Stomach (tissue), 9 donors: ENCODE results near the gene EZH2. TPM values are rescaled to one million over a fixed set of nuclear protein-coding genes. Genes with fewer than 3 reads are reported as not detected.

Experiments used
- DNase-seq, 2 donors: peaks; one replicate each; pipeline versions ENCODE4 v3.0.0 to v3.0.0-alpha.2; 2013 to 2019
- H3K27ac ChIP-seq, 5 donors: fragments of 200-600 bp in 4 of 5; sonication (generic) in 4 of 5; one replicate each; pipeline ENCODE4 v1.5.1; 2013 to 2019; ENCODE audit warnings: mild to moderate bottlenecking in 1 of 5, moderate library complexity in 1 of 5
- H3K27me3 ChIP-seq, 3 donors: fragments of 200-600 bp; sonication (generic); one replicate each; pipeline ENCODE4 v1.5.1; 2017 to 2019; ENCODE audit warnings: mixed run types in 1 of 3
- H3K36me3 ChIP-seq, 4 donors: fragments of 200-600 bp; sonication (generic); 1 replicate in 3 of 4; 2 replicates in 1 of 4; pipeline ENCODE4 v1.5.1; 2016 to 2019
- H3K4me1 ChIP-seq, 4 donors: fragments of 200-600 bp; sonication (generic); one replicate each; pipeline ENCODE4 v1.5.1; 2016 to 2019
- H3K4me3 ChIP-seq, 4 donors: fragments of 200-600 bp; sonication (generic) in 3 of 4; one replicate each; pipeline ENCODE4 v1.5.1; 2016 to 2019; ENCODE audit warnings: mild to moderate bottlenecking in 1 of 4
- H3K9me3 ChIP-seq, 4 donors: fragments of 200-600 bp; sonication (generic); one replicate each; pipeline ENCODE4 v1.5.1; 2016 to 2019
- CTCF ChIP-seq, 7 experiments: fragments of 450-650 bp in 4 of 7; fragments of 200-600 bp in 3 of 7; sonication (generic) in 3 of 7; IDR thresholded peaks; one replicate each; pipeline ENCODE4 v1.5.1; 2016 to 2019; ENCODE audit warnings: antibody characterized with exemption in 7 of 7, control low read depth in 2 of 7, mild to moderate bottlenecking in 1 of 7
- EP300 ChIP-seq: sonication (generic); formaldehyde crosslinking; IDR thresholded peaks from one replicate; pipeline ENCODE4 v1.6.1; 2017; ENCODE audit warnings: antibody characterized with exemption
- POLR2A ChIP-seq, 4 donors: fragments of 450-650 bp; IDR thresholded peaks; one replicate each; pipeline ENCODE4 v1.6.1; 2016; ENCODE audit warnings: antibody characterized with exemption in 4 of 4, control low read depth in 2 of 4, mild to moderate bottlenecking in 1 of 4, moderate library complexity in 1 of 4
- POLR2AphosphoS5 ChIP-seq, 3 donors: sonication (generic); formaldehyde crosslinking; IDR thresholded peaks; one replicate each; pipeline ENCODE4 v1.6.1; 2016; ENCODE audit warnings: antibody characterized with exemption in 3 of 3
- WGBS, 5 donors: extraction: QIAGEN DNeasy Blood & Tissue Kit in 3 of 5; methylation state at CpG; one replicate each; pipeline versions ENCODE4 v1.1.5 to v1.1.7; 2013 to 2018; 5-methylcytosine and 5-hydroxymethylcytosine counted together
- intact Hi-C: fragments of 100-400 bp; cut with DNase I; formaldehyde crosslinking; loops from one replicate; pipeline ENCODE4 v1.15.1; 2023; ENCODE audit warnings: low total_unique reads
- polyA plus RNA-seq, 3 donors: library from polyadenylated mRNA; stranded (reverse); fragments of 200-250 nt; gene quantifications; one replicate each; pipeline ENCODE4 v1.2.3, GENCODE V29; 2013
- total RNA-seq, 5 donors: library from RNA; depleted of rRNA; stranded (reverse); fragments of >200 nt; gene quantifications; one replicate each; pipeline versions ENCODE4 v1.1.0 to v1.2.3, GENCODE V29; 2014 to 2016
- donor health status: healthy with polysubstance abuse.
- donor health status: Bipolar disorder and iron deficiency.
- donor health status: healthy.

The EZH2 gene
- total and polyA plus RNA-seq, 8 donors = under 0.01 to 12.9 (median 4.6) TPM

- H3K36me3 ChIP-seq = peaks cover 53 to 100% (median 99%) of the 10 kb centered on the region in 4 donors
- no peaks in the 10 kb centered on the region for H3K9me3 ChIP-seq
Measured at GRCh38 chr7:148794476-148794875, 89.6 kb downstream of the EZH2 start.

GRCh38 chr7:148793590-148793989 is 90.5 kb downstream of the EZH2 start:
- H3K27ac ChIP-seq = no peak overlapping the region
- WGBS, 5 donors = 96 to 100% (median 100%) methylated on average over 1 of the region's 1 CpG
- TF ChIP-seq EP300 (no peak), POLR2A (IDR thresholded peaks at IDR 0.05) (no peak), CTCF (IDR thresholded peaks at IDR 0.05) (no peak), POLR2AphosphoS5 (IDR thresholded peaks at IDR 0.05) (no peak)
- H3K4me3 ChIP-seq = no peak overlapping the region
- DNase-seq = no peak
- H3K4me1 ChIP-seq = no peaks in the 10 kb centered on the region
- intact Hi-C loops = no loop called here
- H3K36me3 ChIP-seq = peaks cover 53 to 100% (median 99%) of the 10 kb centered on the region in 4 donors
- H3K27me3 ChIP-seq = no peaks in the 10 kb centered on the region
- no peaks in the 10 kb centered on the region for H3K9me3 ChIP-seq

More at GRCh38 chr7:148794476-148794875, 89.6 kb downstream of the EZH2 start:
- no peak for TF ChIP-seq POLR2AphosphoS5 (IDR thresholded peaks at IDR 0.05)
- no peak for TF ChIP-seq EP300
- TF ChIP-seq POLR2A (IDR thresholded peaks at IDR 0.05) = no peak
- TF ChIP-seq CTCF (IDR thresholded peaks at IDR 0.05) = no peak
- intact Hi-C loops = no loop called here
- Histone ChIP-seq H3K27ac (no peak overlapping the region), H3K4me3 (no peak overlapping the region), H3K27me3 (no peaks in the 10 kb centered on the region), H3K4me1 (no peaks in the 10 kb centered on the region)
- DNase-seq = no peak
- WGBS, 5 donors = 97 to 99% (median 99%) methylated on average over 3 of the region's 3 CpGs

GRCh38 chr7:148791546-148791945 is 92.5 kb downstream of the EZH2 start:
- no peak for TF ChIP-seq EP300
- no peak for TF ChIP-seq POLR2AphosphoS5 (IDR thresholded peaks at IDR 0.05)
- no peak for TF ChIP-seq CTCF (IDR thresholded peaks at IDR 0.05)
- TF ChIP-seq POLR2A (IDR thresholded peaks at IDR 0.05) = no peak
- no peak overlapping the region for H3K4me3 ChIP-seq
- no peaks in the 10 kb centered on the region for H3K4me1 ChIP-seq
- intact Hi-C loops = no loop called here
- peaks cover 53 to 100% (median 100%) of the 10 kb centered on the region in 4 donors for H3K36me3 ChIP-seq
- 91 to 95% (median 93%) methylated on average over 15 of the region's 15 CpGs for whole genome bisulfite sequencing, 5 donors
- no peak for DNase-seq
- no peak overlapping the region for H3K27ac ChIP-seq
- H3K9me3 ChIP-seq = no peaks in the 10 kb centered on the region
- H3K27me3 ChIP-seq = no peaks in the 10 kb centered on the region

GRCh38 chr7:148790850-148791249 is 93.2 kb downstream of the EZH2 start:
- peaks cover 52 to 100% (median 100%) of the 10 kb centered on the region in 4 donors for H3K36me3 ChIP-seq
- TF ChIP-seq POLR2A (IDR thresholded peaks at IDR 0.05) (no peak), EP300 (no peak)
- no peaks in the 10 kb centered on the region for H3K9me3 ChIP-seq
- H3K4me3 ChIP-seq = no peak overlapping the region
- H3K4me1 ChIP-seq = no peaks in the 10 kb centered on the region
- H3K27me3 ChIP-seq = no peaks in the 10 kb centered on the region
- 98 to 100% (median 99%) methylated on average over 2 of the region's 2 CpGs for WGBS, 5 donors
- DNase-seq = no peak
- H3K27ac ChIP-seq = no peak overlapping the region
- intact Hi-C loops = no loop called here

- no peak for DNase-seq
- intact Hi-C loops = no loop called here
- Histone ChIP-seq H3K4me3 (no peak overlapping the region), H3K27me3 (no peaks in the 10 kb centered on the region), H3K9me3 (no peaks in the 10 kb centered on the region), H3K27ac (no peak overlapping the region), H3K36me3 (peaks cover 52 to 100% (median 99%) of the 10 kb centered on the region in 4 donors), H3K4me1 (no peaks in the 10 kb centered on the region)
- WGBS, 5 donors = 88 to 93% (median 91%) methylated on average over 8 of the region's 8 CpGs
- TF ChIP-seq CTCF (IDR thresholded peaks at IDR 0.05) (no peak), POLR2AphosphoS5 (IDR thresholded peaks at IDR 0.05) (no peak), EP300 (no peak), POLR2A (IDR thresholded peaks at IDR 0.05) (no peak)
Measured at GRCh38 chr7:148790131-148790726, 93.9 kb downstream of the EZH2 start.
